H9 (cell line): ENCODE measurements around the gene SHC4. TPM values are rescaled to one million over a fixed set of nuclear protein-coding genes. Genes with fewer than 3 reads are reported as not detected.

Experiments used
- DNase-seq: peaks from one replicate; pipeline ENCODE4 v3.0.0-alpha.2; 2017
- H2AFZ ChIP-seq: one replicate; pipeline ENCODE4 v1.6.1; 2013; ENCODE audit warnings: mild to moderate bottlenecking, low read length, control low read depth, moderate library complexity
- H2AK5ac ChIP-seq: 2 replicates; pipeline ENCODE4 v1.6.1; 2013; ENCODE audit warnings: low read length, control low read depth, mixed read lengths; ENCODE audit not compliant: insufficient read length
- H2BK120ac ChIP-seq: one replicate; pipeline ENCODE4 v1.6.1; 2013; ENCODE audit warnings: low read depth, mild to moderate bottlenecking, low read length, control low read depth, inconsistent platforms; ENCODE audit not compliant: poor library complexity, severe bottlenecking
- H2BK12ac ChIP-seq: 2 replicates; pipeline ENCODE4 v1.6.1; 2013; ENCODE audit warnings: low read length, control low read depth, mixed read lengths, low read depth; ENCODE audit not compliant: insufficient read length
- H2BK15ac ChIP-seq: 2 replicates; pipeline ENCODE4 v1.6.1; 2013; ENCODE audit warnings: low read depth, low read length, control low read depth
- H2BK20ac ChIP-seq: one replicate; pipeline ENCODE4 v1.6.1; 2013; ENCODE audit warnings: low read depth, mild to moderate bottlenecking, low read length, control low read depth, inconsistent platforms; ENCODE audit not compliant: poor library complexity, severe bottlenecking
- H2BK5ac ChIP-seq: 2 replicates; pipeline ENCODE4 v1.6.1; 2013; ENCODE audit warnings: low read length, control low read depth, mixed read lengths; ENCODE audit not compliant: insufficient read length
- H3K14ac ChIP-seq: 2 replicates; pipeline ENCODE4 v1.6.1; 2013; ENCODE audit warnings: low read length, control low read depth; ENCODE audit not compliant: insufficient read depth
- H3K18ac ChIP-seq: 2 replicates; pipeline ENCODE4 v1.6.1; 2013; ENCODE audit warnings: low read depth, mild to moderate bottlenecking, mixed read lengths, low read length, control low read depth; ENCODE audit not compliant: insufficient read length
- H3K23ac ChIP-seq: 2 replicates; pipeline ENCODE4 v1.6.1; 2013; ENCODE audit warnings: low read length, control low read depth, mixed read lengths, low read depth; ENCODE audit not compliant: insufficient read length
- H3K23me2 ChIP-seq: 2 replicates; pipeline ENCODE4 v1.6.1; 2013; ENCODE audit warnings: low read depth, mild to moderate bottlenecking, mixed read lengths, low read length, control low read depth; ENCODE audit not compliant: insufficient read length, poor library complexity, severe bottlenecking
- H3K27ac ChIP-seq: 2 replicates; pipeline ENCODE4 v1.5.1; 2013; ENCODE audit warnings: low read length, control low read depth, mixed read lengths, low read depth; ENCODE audit not compliant: insufficient read length
- H3K27me3 ChIP-seq: 2 replicates; pipeline ENCODE4 v1.6.1; 2013; ENCODE audit warnings: low read length, control low read depth, inconsistent platforms; ENCODE audit not compliant: insufficient read depth
- H3K4ac ChIP-seq: 2 replicates; pipeline ENCODE4 v1.6.1; 2013; ENCODE audit warnings: low read depth, mild to moderate bottlenecking, control low read depth, inconsistent platforms, low read length, moderate library complexity
- H3K4me1 ChIP-seq: 2 replicates; pipeline ENCODE4 v1.6.1; 2013; ENCODE audit warnings: low read length, control low read depth, inconsistent platforms; ENCODE audit not compliant: insufficient read depth
- H3K4me2 ChIP-seq: 2 replicates; pipeline ENCODE4 v1.6.1; 2013; ENCODE audit warnings: low read length, control low read depth, mixed read lengths; ENCODE audit not compliant: insufficient read length, insufficient read depth
- H3K56ac ChIP-seq: 2 replicates; pipeline ENCODE4 v1.6.1; 2013; ENCODE audit warnings: low read depth, mild to moderate bottlenecking, mixed read lengths, low read length, control low read depth; ENCODE audit not compliant: insufficient read length
- H3K79me1 ChIP-seq: 2 replicates; pipeline ENCODE4 v1.6.1; 2013; ENCODE audit warnings: low read depth, mild to moderate bottlenecking, moderate library complexity, low read length, control low read depth, inconsistent platforms; ENCODE audit not compliant: insufficient read depth, poor library complexity, severe bottlenecking
- H3K79me2 ChIP-seq: 2 replicates; pipeline ENCODE4 v1.6.1; 2013; ENCODE audit warnings: low read length, control low read depth, inconsistent platforms; ENCODE audit not compliant: insufficient read depth
- H3K9ac ChIP-seq: 2 replicates; pipeline ENCODE4 v1.6.1; 2013; ENCODE audit warnings: low read length, control low read depth, mixed read lengths; ENCODE audit not compliant: insufficient read length; ENCODE audit errors: extremely low read depth
- H3K9me3 ChIP-seq: one replicate; pipeline ENCODE4 v1.6.1; 2013; ENCODE audit warnings: low read depth, low read length, inconsistent platforms; ENCODE audit not compliant: control insufficient read depth
- H3T11ph ChIP-seq: one replicate; pipeline ENCODE4 v1.6.1; 2013; ENCODE audit warnings: mild to moderate bottlenecking, low read length, control low read depth, inconsistent platforms
- H4K20me1 ChIP-seq: one replicate; pipeline ENCODE4 v1.6.1; 2013; ENCODE audit not compliant: control insufficient read depth, insufficient read length, insufficient read depth
- H4K5ac ChIP-seq: 2 replicates; pipeline ENCODE4 v1.6.1; 2013; ENCODE audit warnings: low read depth, mild to moderate bottlenecking, mixed read lengths, low read length, control low read depth; ENCODE audit not compliant: insufficient read length
- H4K8ac ChIP-seq: replicated peaks from 2 replicates; pipeline ENCODE4 v1.6.1; 2013; ENCODE audit warnings: low read length, control low read depth, mixed read lengths, low read depth; ENCODE audit not compliant: insufficient read length
- H4K91ac ChIP-seq: 2 replicates; pipeline ENCODE4 v1.6.1; 2013; ENCODE audit warnings: low read depth, mild to moderate bottlenecking, moderate library complexity, mixed read lengths, low read length, control low read depth; ENCODE audit not compliant: insufficient read length
- H3K27ac Mint-ChIP-seq, 3 experiments: 2 replicates in 2 of 3; 3 replicates in 1 of 3; pipeline ENCODE4 v1.8.0; 2020 to 2021; ENCODE audit warnings: mixed read lengths in 3 of 3, mild to moderate bottlenecking in 1 of 3, moderate library complexity in 1 of 3
- H3K27me3 Mint-ChIP-seq: 2 replicates; pipeline ENCODE4 v1.8.0; 2021; ENCODE audit warnings: low read depth, mild to moderate bottlenecking, moderate library complexity, mixed read lengths
- H3K36me3 Mint-ChIP-seq, 3 experiments: 2 replicates in 2 of 3; 3 replicates in 1 of 3; pipeline ENCODE4 v1.8.0; 2020 to 2021; ENCODE audit warnings: low read depth in 3 of 3, mixed read lengths in 3 of 3; ENCODE audit not compliant: insufficient read depth in 1 of 3
- H3K4me1 Mint-ChIP-seq, 2 experiments: 2 replicates each; pipeline ENCODE4 v1.8.0; 2020; ENCODE audit warnings: mixed read lengths in 2 of 2
- H3K4me3 Mint-ChIP-seq, 2 experiments: 2 replicates in 1 of 2; 3 replicates in 1 of 2; pipeline ENCODE4 v1.8.0; 2020 to 2021; ENCODE audit warnings: mild to moderate bottlenecking in 2 of 2, mixed read lengths in 2 of 2, moderate library complexity in 1 of 2
- H3K9me3 Mint-ChIP-seq, 2 experiments: 2 replicates in 1 of 2; 3 replicates in 1 of 2; pipeline ENCODE4 v1.8.0; 2020; ENCODE audit warnings: mild to moderate bottlenecking in 2 of 2, mixed read lengths in 2 of 2, moderate library complexity in 1 of 2
- CTCF ChIP-seq: fragments of 200-600 bp; sonication (generic); conservative IDR thresholded peaks from 3 replicates; pipeline ENCODE4 v1.8.0; 2021; ENCODE audit warnings: antibody characterized with exemption, mild to moderate bottlenecking
- WGBS: extraction: QIAGEN DNeasy Blood & Tissue Kit; methylation state at CpG from one replicate; pipeline ENCODE4 v1.1.7; 2013; ENCODE audit warnings: missing lambda C conversion rate, low lambda C conversion rate, mixed read lengths; ENCODE audit not compliant: insufficient read length; ENCODE audit errors: extremely low coverage; 5-methylcytosine and 5-hydroxymethylcytosine counted together
- total RNA-seq: library from RNA; stranded (reverse); gene quantifications from 2 replicates; pipeline ENCODE4 v1.2.1, GENCODE V29; 2021

The SHC4 gene
- total RNA-seq, 1 experiment from 2014 or later = 0.26 TPM

GRCh38 chr15:48925714-48926223 lies 38.0 kb downstream of the SHC4 start:
- H3K18ac ChIP-seq = no peak overlapping the region
- no peak overlapping the region for H2AFZ ChIP-seq
- H3K4me2 ChIP-seq = no peak overlapping the region
- H3K79me1 ChIP-seq = no peaks in the 10 kb centered on the region
- no peak overlapping the region for H2BK5ac ChIP-seq
- H3K4me3 Mint-ChIP-seq = no peak overlapping the region
- H3T11ph ChIP-seq = no peak overlapping the region
- no peaks in the 10 kb centered on the region for H3K36me3 Mint-ChIP-seq
- no peak for DNase-seq
- H3K14ac ChIP-seq = no peak overlapping the region
- no peak overlapping the region for H2BK12ac ChIP-seq
- TF ChIP-seq CTCF = no peak
- no peaks in the 10 kb centered on the region for H3K23me2 ChIP-seq
- no peak overlapping the region for H3K56ac ChIP-seq
- H3K23ac ChIP-seq = no peak overlapping the region
- no peak overlapping the region for H2AK5ac ChIP-seq
- H2BK120ac ChIP-seq = no peak overlapping the region
- no peak overlapping the region for H4K5ac ChIP-seq
- no peak overlapping the region for H3K27ac ChIP-seq
- H4K20me1 ChIP-seq = no peaks in the 10 kb centered on the region
- no peak overlapping the region for H2BK20ac ChIP-seq
- H3K79me2 ChIP-seq = no peaks in the 10 kb centered on the region
- WGBS = no CpG with 5 or more reads among the region's 9 CpGs
- no peaks in the 10 kb centered on the region for H3K9me3 ChIP-seq
- no peak overlapping the region for H3K27ac Mint-ChIP-seq
- no peak overlapping the region for H4K91ac ChIP-seq
- no peak overlapping the region for H4K8ac ChIP-seq
- H3K27me3 ChIP-seq = no peaks in the 10 kb centered on the region
- no peak overlapping the region for H3K4ac ChIP-seq
- H3K9ac ChIP-seq = no peak overlapping the region
- no peaks in the 10 kb centered on the region; a peak in 1 of 4 replicates for H3K4me1 Mint-ChIP-seq
- no peak overlapping the region for H2BK15ac ChIP-seq
- no peaks in the 10 kb centered on the region; the same call in 1 of the 2 replicates for H3K27me3 Mint-ChIP-seq
- no peaks in the 10 kb centered on the region for H3K4me1 ChIP-seq
- H3K9me3 Mint-ChIP-seq = no peaks in the 10 kb centered on the region
